Stomach smooth muscle (tissue), 2 donors: ENCODE measurements around the gene TTC8.
A peak's percentile ranks its signal among the peaks of the same experiment; 100 is the strongest.
"Not testable (repeated sequence)": the region's sequence is repeated elsewhere in the genome, so short reads cannot be mapped to it uniquely, and the experiment has no call there.

ENCODE experiments used
- H3K27ac ChIP-seq: one replicate; pipeline ENCODE4 v1.7.0; 2013; ENCODE audit warnings: mild to moderate bottlenecking, low read length, inconsistent platforms
- H3K27me3 ChIP-seq, 2 donors: one replicate each; pipeline ENCODE4 v1.7.0; 2013; ENCODE audit warnings: low read length in 2 of 2; ENCODE audit not compliant: insufficient read depth in 2 of 2, control insufficient read depth in 1 of 2
- H3K36me3 ChIP-seq, 2 donors: one replicate each; pipeline ENCODE4 v1.7.0; 2013; ENCODE audit warnings: low read length in 2 of 2; ENCODE audit not compliant: control insufficient read depth in 2 of 2, insufficient read depth in 2 of 2
- H3K4me1 ChIP-seq: one replicate; pipeline ENCODE4 v1.7.0; 2013; ENCODE audit warnings: low read length; ENCODE audit not compliant: control insufficient read depth, insufficient read depth
- H3K4me3 ChIP-seq, 2 donors: one replicate each; pipeline ENCODE4 v1.7.0; 2013; ENCODE audit warnings: low read length in 2 of 2
- H3K9ac ChIP-seq, 2 donors: one replicate each; pipeline ENCODE4 v1.7.0; 2013; ENCODE audit warnings: low read length in 2 of 2, mild to moderate bottlenecking in 1 of 2
- H3K9me3 ChIP-seq, 2 donors: one replicate each; pipeline ENCODE4 v1.7.0; 2013; ENCODE audit warnings: low read length in 2 of 2; ENCODE audit not compliant: control insufficient read depth in 2 of 2
- donor health status: healthy.
- donor health status: Pancreatic carcinoma.

Gene TTC8

GRCh38 chr14:88798156-88798555 is 26.3 kb upstream of the TTC8 start:
- H3K27me3 ChIP-seq, result no peaks in the 10 kb centered on the region
- H3K9ac ChIP-seq, result no peak overlapping the region
- H3K27ac ChIP-seq, result no peak overlapping the region
- H3K4me1 ChIP-seq, result peaks cover 1% of the 10 kb centered on the region
- no peaks in the 10 kb centered on the region for H3K9me3 ChIP-seq
- H3K36me3 ChIP-seq, result no peaks in the 10 kb centered on the region
- H3K4me3 ChIP-seq, result no peak overlapping the region

- no peak overlapping the region for H3K27ac ChIP-seq
- H3K27me3 ChIP-seq, result no peaks in the 10 kb centered on the region
- H3K9ac ChIP-seq, result no peak overlapping the region
- H3K9me3 ChIP-seq, result no peaks in the 10 kb centered on the region
- H3K36me3 ChIP-seq, result no peaks in the 10 kb centered on the region
- no peak overlapping the region for H3K4me3 ChIP-seq
- no peaks in the 10 kb centered on the region for H3K4me1 ChIP-seq
Measured at GRCh38 chr14:88799522-88799921, 24.9 kb upstream of the TTC8 start.

DNA sequence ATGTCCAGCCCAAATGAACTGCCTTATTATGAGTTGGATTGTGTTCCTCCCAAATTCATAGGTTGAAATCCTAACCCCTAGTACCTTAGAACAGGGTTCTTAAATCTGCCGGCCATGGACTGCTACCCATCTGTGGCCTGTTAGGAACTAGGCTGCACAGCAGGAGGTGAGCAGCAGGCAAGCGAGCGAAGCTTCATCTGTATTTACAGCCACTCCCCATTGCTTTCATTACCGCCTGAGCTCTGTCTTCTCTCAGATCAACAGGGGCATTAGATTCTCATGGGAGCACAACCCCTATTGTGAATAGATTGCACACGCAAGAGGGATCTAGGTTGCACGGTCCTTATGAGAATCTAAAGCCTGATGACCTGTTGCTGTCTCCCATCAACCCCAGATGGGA is 21.9 kb upstream of the TTC8 start:
- H3K4me3 ChIP-seq, result no peak overlapping the region
- no peaks in the 10 kb centered on the region for H3K27me3 ChIP-seq
- H3K9ac ChIP-seq, result no peak overlapping the region
- no peaks in the 10 kb centered on the region for H3K4me1 ChIP-seq
- no peaks in the 10 kb centered on the region for H3K9me3 ChIP-seq
- H3K27ac ChIP-seq, result no peak overlapping the region
- no peaks in the 10 kb centered on the region for H3K36me3 ChIP-seq

DNA sequence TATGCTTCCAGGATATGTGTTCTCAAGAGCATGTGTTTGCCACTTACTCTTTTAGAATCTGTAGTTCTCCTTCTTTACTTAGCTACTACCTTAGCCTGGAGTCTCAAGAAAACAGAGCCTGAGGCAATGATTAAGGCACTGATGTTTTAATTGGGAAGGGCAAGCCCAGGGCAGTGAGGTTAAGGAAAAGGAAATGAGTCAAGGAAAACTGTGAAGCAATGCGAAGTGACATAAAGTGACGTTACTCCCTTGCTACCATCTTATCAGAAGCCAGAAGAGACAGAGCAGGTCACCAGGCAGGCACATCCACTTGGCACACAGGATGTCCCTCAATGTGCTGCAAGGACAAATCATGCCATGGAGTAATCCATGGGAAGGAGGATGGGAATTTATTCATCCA is 20.4 kb upstream of the TTC8 start:
- Histone ChIP-seq H3K9me3 (peaks cover 2 to 4% of the 10 kb centered on the region in 2 donors), H3K9ac (no peak overlapping the region), H3K27ac (no peak overlapping the region), H3K4me1 (no peaks in the 10 kb centered on the region), H3K4me3 (no peak overlapping the region), H3K27me3 (no peaks in the 10 kb centered on the region), H3K36me3 (no peaks in the 10 kb centered on the region)

- Histone ChIP-seq H3K9ac (no peak overlapping the region), H3K9me3 (peaks cover 2 to 5% of the 10 kb centered on the region in 2 donors), H3K27me3 (no peaks in the 10 kb centered on the region), H3K27ac (no peak overlapping the region), H3K4me1 (no peaks in the 10 kb centered on the region), H3K36me3 (no peaks in the 10 kb centered on the region), H3K4me3 (no peak overlapping the region)
Measured at GRCh38 chr14:88804477-88804876, 20.0 kb upstream of the TTC8 start.

DNA sequence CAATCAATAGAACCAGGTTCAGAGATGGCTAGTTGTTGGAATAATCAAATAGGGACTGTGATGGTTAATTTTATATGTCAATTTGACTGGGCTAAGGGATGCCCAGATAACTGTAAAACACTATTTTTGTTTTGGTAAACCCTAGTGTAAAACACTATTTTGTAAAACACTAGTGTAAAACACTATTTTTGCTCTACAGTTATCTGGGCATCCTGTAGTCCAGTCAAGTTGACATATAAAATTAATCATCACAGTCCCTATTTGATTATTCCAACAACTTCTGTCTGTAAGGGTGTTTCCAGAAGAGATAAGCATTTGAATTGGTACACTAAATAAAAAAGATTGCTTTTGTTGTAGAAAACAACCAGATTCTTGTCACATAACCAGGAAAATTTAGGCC is 16.1 kb upstream of the TTC8 start:
- Histone ChIP-seq H3K4me3 (no peak overlapping the region), H3K27me3 (no peaks in the 10 kb centered on the region), H3K9ac (no peak overlapping the region), H3K4me1 (no peaks in the 10 kb centered on the region), H3K9me3 (peaks cover 2 to 5% of the 10 kb centered on the region in 2 donors), H3K27ac (no peak overlapping the region), H3K36me3 (no peaks in the 10 kb centered on the region)

DNA sequence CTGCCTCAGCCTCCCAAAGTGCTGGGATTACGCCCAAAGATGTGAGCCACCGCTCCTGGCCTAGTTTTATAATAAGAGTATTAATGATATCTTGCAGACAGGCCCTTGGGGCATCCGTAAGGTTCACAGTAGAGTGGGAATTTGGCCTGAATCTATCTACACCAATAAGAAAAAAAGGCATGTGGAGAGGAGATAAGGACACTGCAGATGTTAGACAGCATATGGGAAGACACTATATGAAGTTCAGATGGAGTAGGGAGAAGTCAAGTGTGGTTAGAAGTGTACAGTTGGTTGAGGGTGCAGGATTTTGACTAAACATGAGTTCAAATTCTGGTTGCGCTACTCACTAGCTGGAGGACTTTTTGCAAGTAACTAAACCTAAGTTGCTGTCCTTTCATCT is 8.5 kb upstream of the TTC8 start:
- Histone ChIP-seq H3K9me3 (no peaks in the 10 kb centered on the region), H3K9ac (no peak overlapping the region), H3K4me1 (no peaks in the 10 kb centered on the region), H3K27ac (no peak overlapping the region), H3K36me3 (no peaks in the 10 kb centered on the region), H3K4me3 (no peak overlapping the region), H3K27me3 (no peaks in the 10 kb centered on the region)

GRCh38 chr14:88818018-88818417 is 6.4 kb upstream of the TTC8 start:
- H3K36me3 ChIP-seq, result no peaks in the 10 kb centered on the region
- no peak overlapping the region for H3K27ac ChIP-seq
- no peaks in the 10 kb centered on the region for H3K4me1 ChIP-seq
- no peak overlapping the region for H3K9ac ChIP-seq
- no peak overlapping the region for H3K4me3 ChIP-seq
- no peaks in the 10 kb centered on the region for H3K9me3 ChIP-seq
- no peaks in the 10 kb centered on the region for H3K27me3 ChIP-seq

DNA sequence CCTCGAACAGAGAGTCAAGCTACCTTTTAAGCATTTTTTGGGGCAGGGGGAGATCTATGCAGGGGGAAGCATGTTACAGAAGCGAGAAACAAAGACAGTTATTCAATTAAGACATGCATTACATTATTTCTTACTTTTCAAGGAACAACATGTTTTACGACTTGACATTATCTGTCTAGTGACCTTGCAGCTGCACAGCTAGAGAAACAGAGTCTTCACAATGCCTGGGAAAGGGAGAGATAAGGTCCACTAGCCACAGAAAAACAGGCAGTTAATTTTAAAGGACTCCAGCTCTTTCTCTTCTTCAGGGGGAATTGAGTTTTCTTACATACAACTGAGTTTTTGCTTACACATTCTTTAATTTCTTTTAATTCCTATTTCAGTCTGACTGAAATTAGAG is 4.8 kb upstream of the TTC8 start:
- H3K9me3 ChIP-seq, H3K27ac ChIP-seq, H3K27me3 ChIP-seq, H3K9ac ChIP-seq, H3K4me3 ChIP-seq, H3K4me1 ChIP-seq, H3K36me3 ChIP-seq: not testable (repeated sequence)

GRCh38 chr14:88821378-88821777 is 3.1 kb upstream of the TTC8 start:
- Histone ChIP-seq H3K4me3 (no peak overlapping the region), H3K9me3 (no peaks in the 10 kb centered on the region), H3K36me3 (no peaks in the 10 kb centered on the region), H3K27ac (no peak overlapping the region), H3K4me1 (no peaks in the 10 kb centered on the region), H3K9ac (no peak overlapping the region), H3K27me3 (no peaks in the 10 kb centered on the region)

- Histone ChIP-seq H3K36me3 (no peaks in the 10 kb centered on the region), H3K27ac (no peak overlapping the region), H3K9me3 (no peaks in the 10 kb centered on the region), H3K4me1 (no peaks in the 10 kb centered on the region), H3K9ac (no peak overlapping the region), H3K4me3 (no peak overlapping the region), H3K27me3 (no peaks in the 10 kb centered on the region)
Measured at GRCh38 chr14:88821888-88822287, 2.6 kb upstream of the TTC8 start.

GRCh38 chr14:88823968-88824313 is 510 bp upstream of the TTC8 start:
- H3K9ac ChIP-seq, result peak overlapping the region; percentile 74 to 91
- H3K27me3 ChIP-seq, result no peaks in the 10 kb centered on the region
- no peaks in the 10 kb centered on the region for H3K9me3 ChIP-seq
- H3K4me1 ChIP-seq, result no peaks in the 10 kb centered on the region
- H3K27ac ChIP-seq, result peak overlapping the region; percentile 80
- H3K36me3 ChIP-seq, result no peaks in the 10 kb centered on the region
- H3K4me3 ChIP-seq, result peak overlapping the region; percentile 90 to 98
